HG02623 (cell line): Measurements from ENCODE around the gene CCDC117.
"Not testable (repeated sequence)": the region's sequence is repeated elsewhere in the genome, so short reads cannot be mapped to it uniquely, and the experiment has no call there.

Source experiments
- ATAC-seq: cut with Tn5 transposase; IDR thresholded peaks from one replicate; pipeline ENCODE4 v1.9.1; 2021; ENCODE audit warnings: moderate library complexity; ENCODE audit not compliant: unreplicated experiment

The CCDC117 gene

GRCh38 chr22:28800308-28801041, 28.0 kb downstream of the CCDC117 start, which contains the start of gene XBP1:
Gene XBP1 (minus strand): TSS chr22:28800569.
- peak; percentile 77 for ATAC-seq

GRCh38 chr22:28801845-28802594, 29.5 kb downstream of the CCDC117 start:
- ATAC-seq: no peak

DNA sequence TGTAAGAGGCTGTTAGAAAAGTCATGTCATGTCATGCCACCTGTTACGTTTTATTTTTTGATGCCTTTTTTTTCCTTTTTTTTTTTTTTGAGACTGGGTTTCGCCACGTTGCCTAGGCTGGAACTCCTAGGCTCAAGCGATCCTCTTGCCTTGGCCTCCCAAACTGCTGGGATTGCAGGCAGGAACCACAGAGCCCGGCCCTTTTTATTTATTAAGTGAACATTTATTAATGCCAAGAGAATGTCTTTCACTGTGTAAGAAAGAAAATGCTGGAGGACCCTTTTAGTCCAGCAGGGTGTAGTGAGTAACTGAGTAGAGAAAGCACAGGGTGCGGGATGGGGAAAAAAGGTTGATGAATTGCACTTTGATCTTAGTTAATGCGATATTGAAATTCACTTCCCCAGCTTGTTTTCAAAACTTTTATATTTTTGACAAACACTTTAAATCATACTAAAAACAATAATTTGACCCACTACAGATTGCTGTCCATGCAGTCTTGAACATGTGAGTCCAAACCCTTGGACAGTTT, 30.2 kb downstream of the CCDC117 start:
- no peak for ATAC-seq

- ATAC-seq: not testable (repeated sequence)
Observed at GRCh38 chr22:28805426-28805825, 32.9 kb downstream of the CCDC117 start.

GRCh38 chr22:28808716-28809355, 36.3 kb downstream of the CCDC117 start:
- ATAC-seq: no peak

DNA sequence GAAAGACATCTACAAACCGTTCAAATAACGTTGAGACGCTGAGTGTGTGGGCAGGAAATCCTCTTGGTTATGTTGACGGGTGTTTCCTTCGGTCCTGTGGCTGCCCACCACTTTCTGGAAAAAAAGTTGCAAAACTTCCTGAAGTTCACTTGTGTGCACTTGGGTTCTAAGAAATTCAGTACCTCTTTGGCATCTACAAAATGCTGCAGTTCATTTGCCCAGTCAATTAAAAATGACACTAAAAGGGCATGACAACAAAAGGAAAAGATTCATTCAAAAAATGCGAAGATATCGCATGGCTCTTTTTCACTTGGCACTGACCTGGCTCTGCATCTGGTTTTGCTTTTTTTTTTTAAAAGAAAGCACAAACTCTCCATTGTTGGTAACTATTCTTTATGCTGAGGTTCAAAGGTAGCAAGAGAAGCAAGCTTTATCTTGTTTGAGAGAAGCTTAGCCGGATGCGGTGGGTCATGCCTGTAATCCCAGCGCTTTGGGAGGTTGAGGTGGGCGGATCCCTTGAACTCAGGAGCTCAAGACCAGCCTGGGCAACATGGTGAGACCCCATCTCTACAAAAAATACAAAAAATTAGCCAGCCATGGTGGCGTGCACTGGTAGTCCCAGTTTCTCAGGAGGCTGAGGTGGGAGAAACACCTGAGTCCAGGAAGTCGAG, 38.5 kb downstream of the CCDC117 start:
- ATAC-seq: no peak

GRCh38 chr22:28812516-28812915, 40.0 kb downstream of the CCDC117 start:
- no peak for ATAC-seq

GRCh38 chr22:28813772-28814518, 41.5 kb downstream of the CCDC117 start:
- ATAC-seq: no peak

DNA sequence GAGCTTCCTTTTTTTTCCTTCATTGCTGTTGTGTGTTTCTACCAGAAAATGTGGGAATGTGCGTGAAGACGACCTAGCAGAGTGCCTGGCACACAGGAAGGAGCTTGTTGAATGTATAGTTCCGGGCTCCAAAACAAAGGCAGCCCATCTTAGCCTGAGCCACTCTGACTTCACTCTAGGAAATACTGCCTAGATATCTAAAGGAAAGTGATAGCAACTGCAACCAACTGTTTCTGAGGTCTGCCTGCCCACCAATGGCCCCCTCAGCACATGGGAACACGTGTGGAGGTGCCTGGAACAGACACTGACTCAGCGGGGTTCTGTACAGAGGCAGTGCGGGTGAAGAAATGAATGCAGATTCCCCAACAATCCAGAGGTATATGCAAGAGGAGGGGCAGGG, 42.6 kb downstream of the CCDC117 start:
- ATAC-seq: no peak

DNA sequence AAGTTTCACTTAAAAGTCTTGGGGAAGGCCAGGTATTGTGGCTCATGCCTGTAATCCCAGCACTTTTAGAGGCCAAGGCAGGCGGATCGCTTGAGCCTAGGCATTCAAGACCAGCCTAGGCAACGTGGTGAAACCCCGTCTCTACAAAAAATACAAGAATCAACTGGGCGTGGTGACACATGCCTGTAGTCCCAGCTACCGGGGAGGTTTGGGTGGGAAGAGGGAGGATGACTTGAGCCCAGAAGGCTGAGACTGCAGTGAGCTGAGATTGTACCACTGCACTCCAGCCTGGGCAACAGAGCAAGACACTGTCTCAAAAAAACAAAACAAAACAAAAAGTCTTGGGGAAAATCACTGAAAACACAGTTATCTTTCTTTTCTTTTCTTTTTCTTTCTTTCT, 43.2 kb downstream of the CCDC117 start:
- ATAC-seq: no peak

DNA sequence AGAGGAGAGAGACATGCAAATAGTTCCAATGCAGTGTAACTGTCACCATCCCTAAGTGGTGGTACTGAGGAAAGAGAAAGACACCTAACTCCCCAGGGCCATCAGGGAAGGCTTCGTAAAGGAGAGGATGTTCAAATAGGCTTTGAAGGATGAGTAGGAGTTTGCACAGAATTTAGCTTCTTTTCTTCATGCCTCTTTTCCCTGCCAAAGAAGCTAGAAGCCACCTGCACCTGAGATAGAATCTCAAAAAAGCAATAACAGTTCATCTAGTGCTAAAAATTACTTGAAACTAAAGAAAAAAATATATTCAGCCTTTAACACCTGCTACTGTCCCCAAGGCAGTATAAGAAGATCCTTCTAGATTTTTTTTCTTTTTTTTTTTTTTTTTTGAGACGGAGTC, 44.6 kb downstream of the CCDC117 start:
- no peak for ATAC-seq

- ATAC-seq: no peak
Observed at GRCh38 chr22:28817919-28818859, 45.7 kb downstream of the CCDC117 start.

- peak; percentile 39 for ATAC-seq
Observed at GRCh38 chr22:28819253-28820096, 47.0 kb downstream of the CCDC117 start.

DNA sequence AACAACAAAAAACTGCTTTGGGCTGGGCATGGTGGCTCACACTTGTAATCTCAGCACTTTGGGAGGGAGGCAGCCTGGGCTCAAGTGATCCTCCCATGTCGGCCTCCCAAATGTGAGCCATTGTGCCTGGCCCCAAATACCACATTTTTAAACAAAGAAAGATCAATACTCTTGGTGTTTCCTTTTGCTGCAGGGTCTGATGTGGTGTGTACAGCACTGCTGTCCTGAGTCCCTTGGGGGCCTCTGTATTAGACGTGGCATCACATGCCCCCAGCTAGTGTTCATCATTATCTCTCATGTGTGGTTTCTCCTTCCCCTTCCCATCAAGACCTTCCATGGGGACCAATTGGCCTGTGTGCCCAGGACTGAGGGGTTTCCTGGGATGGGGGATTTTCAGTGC, 48.4 kb downstream of the CCDC117 start:
- no peak for ATAC-seq

DNA sequence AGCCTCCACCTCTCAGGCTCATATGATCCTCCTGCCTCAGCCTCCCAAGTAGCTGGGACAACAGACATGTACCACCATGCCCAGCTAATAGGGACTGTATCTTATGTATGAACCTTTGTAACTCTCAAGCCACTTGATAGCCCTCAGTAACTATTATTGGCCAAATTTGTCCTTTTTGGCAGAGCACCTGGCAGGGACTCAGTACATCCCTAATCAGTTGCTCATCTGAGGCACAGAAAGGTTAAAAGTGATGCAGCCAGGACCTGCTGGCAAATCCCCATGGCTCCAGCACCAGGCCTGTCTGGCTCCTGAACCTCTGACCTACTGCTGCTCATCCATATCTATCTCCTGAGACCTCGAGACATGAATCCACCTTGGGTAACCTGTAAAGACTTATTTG, 49.0 kb downstream of the CCDC117 start:
- ATAC-seq: no peak

- no peak for ATAC-seq
Observed at GRCh38 chr22:28822930-28823551, 50.5 kb downstream of the CCDC117 start.

DNA sequence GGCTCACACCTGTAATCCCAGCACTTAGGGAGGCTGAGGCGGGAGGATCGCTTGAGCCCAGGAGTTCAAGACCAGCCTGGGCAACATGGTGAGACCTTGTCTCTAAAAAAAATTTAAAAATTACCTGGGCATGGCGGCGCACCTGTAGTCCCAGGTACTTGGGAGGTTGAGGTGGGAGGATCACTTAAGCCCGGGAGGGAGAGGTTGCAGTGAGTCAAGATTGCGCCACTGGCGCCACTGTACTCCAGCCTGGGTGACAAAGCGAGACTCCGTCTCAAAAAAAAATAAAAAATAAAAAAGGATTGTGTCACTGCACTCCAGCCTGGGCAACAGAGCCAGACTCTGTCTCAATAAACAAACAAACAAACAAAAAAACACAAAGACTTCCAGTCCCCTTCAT, 52.0 kb downstream of the CCDC117 start:
- not testable (repeated sequence) for ATAC-seq

DNA sequence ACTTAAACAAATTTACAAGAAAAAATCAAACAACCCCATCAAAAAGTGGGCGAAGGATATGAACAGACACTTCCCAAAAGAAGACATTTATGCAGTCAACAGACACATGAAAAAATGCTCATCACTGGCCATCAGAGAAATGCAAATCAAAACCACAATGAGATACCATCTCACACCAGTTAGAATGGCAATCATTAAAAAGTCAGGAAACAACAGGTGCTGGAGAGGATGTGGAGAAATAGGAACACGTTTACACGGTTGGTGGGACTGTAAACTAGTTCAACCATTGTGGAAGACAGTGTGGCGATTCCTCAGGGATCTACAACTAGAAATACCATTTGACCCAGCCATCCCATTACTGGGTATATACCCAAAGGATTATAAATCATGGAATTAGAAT, 53.9 kb downstream of the CCDC117 start:
- not testable (repeated sequence) for ATAC-seq
